HG02588 (cell line): Measurements from ENCODE around the gene CFAP68.
A peak's percentile ranks its signal among the peaks of the same experiment; 100 is the strongest.
"Not testable (repeated sequence)": the region's sequence is repeated elsewhere in the genome, so short reads cannot be mapped to it uniquely, and the experiment has no call there.

ENCODE experiments used
- ATAC-seq: cut with Tn5 transposase; IDR thresholded peaks from one replicate; pipeline ENCODE4 v1.9.1; 2021; ENCODE audit warnings: mild to moderate bottlenecking, moderate library complexity; ENCODE audit not compliant: unreplicated experiment

The CFAP68 gene

GRCh38 chr11:111870113-111870512, 9.2 kb upstream of the CFAP68 start:
- no peak for ATAC-seq

- peak; percentile 7 for ATAC-seq
Observed at GRCh38 chr11:111870522-111870885, 8.8 kb upstream of the CFAP68 start.

GRCh38 chr11:111870886-111871692, 8.3 kb upstream of the CFAP68 start, which contains the start of gene ALG9:
Gene ALG9 (minus strand): TSS chr11:111871581. CDS start chr11:111871482, 99 bp downstream.
- peak; percentile 90 for ATAC-seq

- ATAC-seq = no peak
Observed at GRCh38 chr11:111871693-111872161, 7.6 kb upstream of the CFAP68 start.

GRCh38 chr11:111878385-111878848, 924 bp upstream of the CFAP68 start:
- no peak for ATAC-seq

DNA sequence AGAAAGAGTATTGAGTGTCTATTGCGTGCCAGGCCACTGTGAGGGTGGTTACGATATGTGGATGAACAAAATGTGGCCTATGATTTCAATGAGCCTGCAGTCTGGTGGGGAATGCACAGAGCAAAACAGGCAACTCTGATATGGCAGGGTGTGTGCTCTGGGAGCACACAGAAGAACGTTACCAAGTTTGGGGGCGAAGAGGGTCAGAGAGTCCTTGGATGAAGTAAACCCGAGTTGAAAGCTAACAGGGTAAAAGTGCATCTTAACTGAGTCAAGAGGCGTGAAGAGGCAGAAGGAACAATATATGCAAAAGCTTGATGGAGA, 258 bp downstream of the CFAP68 start:
- ATAC-seq = peak; percentile 5

GRCh38 chr11:111882202-111882601, 2.9 kb downstream of the CFAP68 start:
- ATAC-seq = no peak

DNA sequence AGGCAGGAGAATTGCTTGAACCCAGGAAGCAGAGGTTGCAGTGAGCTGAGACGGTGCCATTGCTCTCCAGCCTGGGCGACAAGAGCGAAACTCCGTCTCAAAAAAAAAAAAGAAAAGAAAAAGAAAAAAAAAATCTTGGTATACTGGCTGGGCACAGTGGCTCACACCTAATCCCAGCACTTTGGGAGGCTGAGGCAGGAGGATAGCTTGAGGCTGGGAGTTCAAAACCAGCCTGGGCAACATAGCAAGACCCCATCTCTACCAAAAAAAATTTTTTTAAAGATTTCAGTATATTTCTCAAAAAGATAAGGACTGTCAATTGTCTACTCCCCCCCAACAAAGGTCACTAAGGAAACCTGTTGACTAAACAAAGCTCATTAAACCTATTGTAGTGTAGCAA, 5.7 kb downstream of the CFAP68 start:
- not testable (repeated sequence) for ATAC-seq

DNA sequence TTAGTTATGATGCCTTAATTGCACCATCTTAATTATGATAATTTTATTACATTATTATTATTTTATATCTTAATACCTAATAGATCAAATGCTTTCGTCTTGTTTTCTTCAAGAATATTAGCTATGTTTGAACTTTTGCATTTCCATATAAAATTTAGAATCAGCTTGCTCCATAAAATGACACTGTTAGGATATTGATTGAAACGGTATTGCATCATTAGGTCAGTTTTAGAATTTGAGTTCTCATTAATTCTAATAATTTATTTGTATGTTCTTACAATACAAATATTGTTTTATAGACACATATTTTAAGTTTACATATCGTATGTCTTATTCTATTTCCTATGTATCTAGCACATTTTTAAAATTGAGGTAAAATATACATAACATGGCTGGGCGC, 6.7 kb downstream of the CFAP68 start:
- no peak for ATAC-seq

GRCh38 chr11:111886844-111887243, 7.5 kb downstream of the CFAP68 start:
- no peak for ATAC-seq

- no peak for ATAC-seq
Observed at GRCh38 chr11:111905411-111905810, 26.1 kb downstream of the CFAP68 start.

- no peak for ATAC-seq
Observed at GRCh38 chr11:111906680-111907079, 27.3 kb downstream of the CFAP68 start.

- no peak for ATAC-seq
Observed at GRCh38 chr11:111908639-111909305, 29.4 kb downstream of the CFAP68 start.

DNA sequence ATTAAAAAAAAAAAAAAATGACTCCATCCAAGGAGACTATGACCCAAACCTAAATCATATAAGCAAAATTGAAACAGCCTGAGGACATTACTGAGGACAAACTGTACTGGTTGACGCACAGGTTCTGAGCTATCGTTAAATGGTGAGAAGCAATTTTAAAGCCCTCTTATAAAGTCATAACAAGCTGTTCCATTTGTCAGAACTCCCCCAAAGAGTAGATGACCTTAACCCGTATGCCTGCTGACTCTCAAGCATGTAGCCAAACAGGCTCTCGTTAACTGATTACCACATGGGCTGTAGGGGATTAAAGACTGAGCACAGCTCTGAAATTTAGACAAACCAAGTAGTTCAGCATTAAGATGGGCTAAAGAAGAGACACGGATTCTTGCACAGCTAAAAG, 30.0 kb downstream of the CFAP68 start:
- no peak for ATAC-seq

GRCh38 chr11:111910676-111911562, 31.6 kb downstream of the CFAP68 start:
- no peak for ATAC-seq

DNA sequence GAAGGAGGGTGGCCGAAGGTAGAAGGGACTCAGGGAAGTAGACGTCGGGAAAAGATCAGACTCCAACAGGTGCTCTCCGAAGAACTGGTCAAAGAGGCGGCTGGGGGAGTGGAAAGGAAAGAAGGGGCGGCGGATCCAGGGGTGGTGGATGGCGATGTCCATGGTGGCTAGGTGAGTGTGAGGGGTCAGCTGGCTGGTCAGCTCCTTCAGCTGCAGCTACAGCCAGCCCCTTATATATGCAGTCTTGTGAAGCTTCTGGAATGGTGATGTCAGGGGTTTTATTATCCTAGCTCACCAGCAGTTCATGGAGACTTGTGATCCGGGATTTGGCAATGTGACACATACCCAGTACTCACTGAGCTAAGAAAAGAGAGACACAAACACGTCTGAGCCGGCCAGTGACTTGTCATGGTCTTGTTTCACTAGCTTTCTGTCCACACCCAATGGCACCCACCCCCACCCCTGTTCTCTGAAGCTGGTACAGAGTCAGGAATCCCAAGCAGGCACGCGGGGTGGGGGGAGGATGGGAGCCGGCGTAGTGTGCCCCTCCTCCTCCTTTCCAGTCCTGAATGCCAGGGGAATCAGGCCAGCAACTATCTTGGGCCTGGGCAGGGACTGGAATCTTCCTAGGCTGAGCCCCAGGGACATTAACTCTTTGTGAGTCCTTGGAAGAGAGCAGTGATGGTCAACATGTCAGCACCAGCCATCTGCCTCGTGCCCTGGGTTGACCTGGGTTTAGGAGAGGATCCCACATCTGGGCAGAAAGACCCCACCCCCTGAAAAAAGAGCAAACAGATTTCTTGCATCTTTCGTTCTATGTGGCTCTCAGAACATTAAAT, 32.4 kb downstream of the CFAP68 start, which contains the start of gene CRYAB:
Gene CRYAB (minus strand): TSS at position 208 of the 839 bp plus-strand sequence. CDS start 46 bp downstream, at position 162.
- no peak for ATAC-seq

- ATAC-seq = no peak
Observed at GRCh38 chr11:111912535-111912934, 33.2 kb downstream of the CFAP68 start, which contains the start of gene HSPB2. Gene HSPB2 (plus strand): TSS chr11:111912734. CDS start chr11:111912830, 96 bp downstream.

DNA sequence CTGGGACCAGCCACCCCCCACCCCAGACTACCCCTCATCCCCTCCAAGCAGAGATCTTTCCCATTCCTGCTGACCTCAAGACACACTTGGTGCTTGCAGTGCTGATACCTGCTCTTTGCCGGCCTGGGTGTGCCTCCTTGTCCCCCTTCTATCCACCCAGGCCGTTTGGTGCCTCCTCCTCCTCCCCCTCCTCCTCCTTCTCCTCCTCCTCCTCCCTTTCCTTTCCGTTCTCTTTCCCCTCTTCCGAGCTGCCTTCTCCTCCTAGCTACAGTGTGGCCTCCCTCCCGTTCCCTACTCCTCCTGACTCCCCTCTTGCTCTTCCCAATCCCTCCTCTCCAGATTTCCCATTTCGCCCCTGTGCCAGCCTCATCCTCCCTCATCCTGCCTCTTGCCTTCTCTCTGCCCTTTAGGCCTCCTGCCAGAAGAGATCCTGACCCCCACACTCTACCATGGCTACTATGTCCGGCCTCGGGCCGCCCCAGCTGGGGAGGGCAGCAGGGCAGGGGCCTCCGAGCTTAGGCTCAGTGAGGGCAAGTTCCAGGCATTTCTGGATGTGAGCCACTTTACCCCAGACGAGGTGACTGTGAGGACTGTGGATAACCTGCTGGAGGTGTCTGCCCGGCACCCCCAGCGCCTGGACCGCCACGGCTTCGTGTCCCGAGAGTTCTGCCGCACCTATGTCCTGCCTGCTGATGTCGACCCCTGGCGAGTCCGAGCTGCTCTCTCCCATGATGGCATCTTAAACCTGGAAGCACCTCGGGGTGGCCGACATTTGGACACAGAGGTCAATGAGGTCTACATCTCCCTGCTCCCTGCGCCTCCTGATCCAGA, 33.9 kb downstream of the CFAP68 start:
- no peak for ATAC-seq

GRCh38 chr11:111913997-111914396, 34.7 kb downstream of the CFAP68 start:
- ATAC-seq = no peak
